Stomach (tissue), 4 donors: ENCODE measurements around the gene NAIF1.

Experiments
- EP300 ChIP-seq: sonication (generic); formaldehyde crosslinking; IDR thresholded peaks from one replicate; pipeline ENCODE4 v1.6.1; 2017; ENCODE audit warnings: antibody characterized with exemption
- TF ChIP-seq, protein P1 (sequence below), 7 experiments: fragments of 450-650 bp in 4 of 7; fragments of 200-600 bp in 3 of 7; sonication (generic) in 3 of 7; IDR thresholded peaks; one replicate each; pipeline ENCODE4 v1.5.1; 2016 to 2019; ENCODE audit warnings: antibody characterized with exemption in 7 of 7, control low read depth in 2 of 7, mild to moderate bottlenecking in 1 of 7

DNA sequence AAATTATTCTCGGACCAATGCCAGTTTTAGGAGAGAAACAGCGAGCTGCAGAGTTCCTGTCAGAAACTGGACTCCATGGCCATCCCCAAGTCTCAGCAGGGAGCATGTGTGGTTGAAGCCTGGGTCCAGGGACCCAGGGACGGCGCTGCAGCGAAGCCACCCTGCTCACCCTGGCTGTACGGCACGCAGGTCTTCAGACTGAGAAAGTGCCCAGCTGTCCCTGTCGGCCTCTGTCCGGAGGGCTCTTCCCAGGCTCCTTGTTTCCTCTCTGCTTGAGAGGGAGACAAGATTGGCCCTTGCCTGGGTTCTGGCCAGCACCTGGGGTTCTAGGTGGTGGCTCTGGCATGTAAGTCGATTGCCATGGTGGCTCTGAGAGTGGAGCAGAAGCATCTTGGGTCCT lies 33.5 kb upstream of the NAIF1 start:
- TF ChIP-seq, protein P1, sequence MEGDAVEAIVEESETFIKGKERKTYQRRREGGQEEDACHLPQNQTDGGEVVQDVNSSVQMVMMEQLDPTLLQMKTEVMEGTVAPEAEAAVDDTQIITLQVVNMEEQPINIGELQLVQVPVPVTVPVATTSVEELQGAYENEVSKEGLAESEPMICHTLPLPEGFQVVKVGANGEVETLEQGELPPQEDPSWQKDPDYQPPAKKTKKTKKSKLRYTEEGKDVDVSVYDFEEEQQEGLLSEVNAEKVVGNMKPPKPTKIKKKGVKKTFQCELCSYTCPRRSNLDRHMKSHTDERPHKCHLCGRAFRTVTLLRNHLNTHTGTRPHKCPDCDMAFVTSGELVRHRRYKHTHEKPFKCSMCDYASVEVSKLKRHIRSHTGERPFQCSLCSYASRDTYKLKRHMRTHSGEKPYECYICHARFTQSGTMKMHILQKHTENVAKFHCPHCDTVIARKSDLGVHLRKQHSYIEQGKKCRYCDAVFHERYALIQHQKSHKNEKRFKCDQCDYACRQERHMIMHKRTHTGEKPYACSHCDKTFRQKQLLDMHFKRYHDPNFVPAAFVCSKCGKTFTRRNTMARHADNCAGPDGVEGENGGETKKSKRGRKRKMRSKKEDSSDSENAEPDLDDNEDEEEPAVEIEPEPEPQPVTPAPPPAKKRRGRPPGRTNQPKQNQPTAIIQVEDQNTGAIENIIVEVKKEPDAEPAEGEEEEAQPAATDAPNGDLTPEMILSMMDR (IDR thresholded peaks at IDR 0.05): no peak
- no peak for TF ChIP-seq EP300
